Smooth muscle cell of the coronary artery (primary cell): Measurements from ENCODE around the gene RPP40. TPM values are rescaled to one million over a fixed set of nuclear protein-coding genes. Genes with fewer than 3 reads are reported as not detected.

Experiments used
- total RNA-seq: library from RNA; depleted of rRNA; stranded (reverse); fragments of >200 nt; gene quantifications from 2 replicates; pipeline ENCODE4 v1.2.3, GENCODE V29; 2014; ENCODE audit warnings: low replicate concordance

Gene RPP40
- 4.8 and 7.7 TPM in 2 replicates for total RNA-seq

GRCh38 chr6:5003604-5004372 is at the start of gene RPP40:
RPP40 (minus strand) TSS chr6:5004037; CDS start chr6:5004002, 35 bp downstream.

Other genes with a start within 250 kb of the RPP40 start
- gene CDYL, start 227.6 kb downstream of the RPP40 start, total RNA-seq = 17.0 and 34.6 TPM in 2 replicates
- gene PPP1R3G, start 81.3 kb upstream of the RPP40 start, total RNA-seq = 1.3 and 2.1 TPM in 2 replicates